Measurements from ENCODE around the gene BEND5.

Gene BEND5

DNA sequence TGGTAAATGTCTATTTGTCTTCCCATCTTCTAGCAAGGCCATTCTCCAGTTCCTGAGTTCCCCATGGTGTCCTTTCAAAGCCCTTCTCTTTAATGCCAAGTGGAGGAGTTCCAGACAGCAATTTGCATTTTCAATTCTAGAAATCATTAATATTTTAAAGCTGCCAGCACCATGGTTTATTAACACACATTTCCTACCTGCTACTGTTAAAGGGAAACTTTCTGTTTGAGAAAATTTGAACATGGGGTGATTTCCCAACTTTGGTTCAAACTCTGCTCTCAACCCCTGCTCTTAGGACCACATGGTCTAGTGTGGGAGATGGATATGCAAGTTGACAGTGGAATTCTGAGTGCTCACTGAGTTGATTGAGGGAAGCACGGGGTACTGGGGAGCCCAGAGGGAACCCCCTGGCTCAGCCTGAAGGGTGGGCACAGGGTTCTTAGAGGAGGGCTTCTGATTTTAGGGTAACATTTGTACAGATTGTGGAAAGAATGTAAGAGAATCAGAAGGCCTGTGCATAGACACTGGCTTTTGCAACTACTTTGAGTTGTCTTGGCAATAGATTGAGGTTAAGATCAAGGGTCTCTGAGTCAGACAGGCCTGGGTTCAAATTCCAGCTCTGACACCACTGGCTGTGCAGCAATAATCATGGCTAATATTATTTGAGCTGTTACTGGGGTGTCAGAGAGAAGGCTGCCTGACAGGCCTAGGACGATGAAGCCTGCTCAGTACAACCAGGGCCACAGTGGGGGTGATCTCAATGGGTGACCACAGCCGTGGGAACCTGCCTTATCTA is 97.8 kb downstream of the BEND5 start:
- DNase-seq, result no peak
